OCI-LY3 (cell line): ENCODE results near the gene OR56A3.

Source experiments
- EZH2phosphoT487 ChIP-seq: fragments of 200-600 bp; shearing (Covaris generic); IDR thresholded peaks from 2 replicates; pipeline ENCODE4 v1.6.1; 2018; ENCODE audit warnings: antibody characterized with exemption, mixed run types, low read depth
- TF ChIP-seq, protein P1 (sequence below): fragments of 200-600, 300-600 bp; sonication (generic); IDR thresholded peaks from 2 replicates; pipeline ENCODE4 v1.5.1; 2014; ENCODE audit warnings: antibody characterized with exemption, low read length, low read depth

DNA sequence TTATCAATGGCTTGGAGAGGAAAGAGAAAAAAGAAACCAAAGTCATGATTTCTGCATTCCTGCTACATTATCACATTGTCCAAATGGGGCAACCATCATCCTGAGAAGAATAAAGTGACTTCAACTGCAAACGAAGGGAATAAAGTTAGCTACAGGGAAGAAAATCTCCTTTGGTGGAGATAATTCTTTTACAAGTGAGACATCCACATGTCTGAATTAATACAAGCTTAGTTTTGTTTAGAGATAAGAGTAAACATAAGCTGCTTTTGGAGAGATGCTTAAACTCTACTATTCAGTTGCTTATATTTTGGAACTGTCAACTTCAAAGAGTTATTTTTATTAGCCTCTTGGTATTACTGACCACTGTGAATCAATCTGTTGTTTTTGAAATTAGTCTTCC is 44.8 kb downstream of the OR56A3 start, which contains the start of gene OR52L1:
- TF ChIP-seq, protein P1, sequence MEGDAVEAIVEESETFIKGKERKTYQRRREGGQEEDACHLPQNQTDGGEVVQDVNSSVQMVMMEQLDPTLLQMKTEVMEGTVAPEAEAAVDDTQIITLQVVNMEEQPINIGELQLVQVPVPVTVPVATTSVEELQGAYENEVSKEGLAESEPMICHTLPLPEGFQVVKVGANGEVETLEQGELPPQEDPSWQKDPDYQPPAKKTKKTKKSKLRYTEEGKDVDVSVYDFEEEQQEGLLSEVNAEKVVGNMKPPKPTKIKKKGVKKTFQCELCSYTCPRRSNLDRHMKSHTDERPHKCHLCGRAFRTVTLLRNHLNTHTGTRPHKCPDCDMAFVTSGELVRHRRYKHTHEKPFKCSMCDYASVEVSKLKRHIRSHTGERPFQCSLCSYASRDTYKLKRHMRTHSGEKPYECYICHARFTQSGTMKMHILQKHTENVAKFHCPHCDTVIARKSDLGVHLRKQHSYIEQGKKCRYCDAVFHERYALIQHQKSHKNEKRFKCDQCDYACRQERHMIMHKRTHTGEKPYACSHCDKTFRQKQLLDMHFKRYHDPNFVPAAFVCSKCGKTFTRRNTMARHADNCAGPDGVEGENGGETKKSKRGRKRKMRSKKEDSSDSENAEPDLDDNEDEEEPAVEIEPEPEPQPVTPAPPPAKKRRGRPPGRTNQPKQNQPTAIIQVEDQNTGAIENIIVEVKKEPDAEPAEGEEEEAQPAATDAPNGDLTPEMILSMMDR: no peak
- no peak for TF ChIP-seq EZH2phosphoT487
